BE2C (cell line): ENCODE data around the gene PITPNB.

Experiments used
- DNase-seq: peaks from one replicate; pipeline ENCODE4 v3.0.0-alpha.2; 2020
- H3K27me3 ChIP-seq: fragments of 250-450 bp; sonication (Bioruptor Pico); 2 replicates; pipeline ENCODE4 v1.5.1; 2020; ENCODE audit warnings: mild to moderate bottlenecking
- H3K36me3 ChIP-seq: fragments of 250-450 bp; sonication (Bioruptor Pico); 2 replicates; pipeline ENCODE4 v1.5.1; 2020; ENCODE audit warnings: mild to moderate bottlenecking
- H3K4me1 ChIP-seq: fragments of 250-450 bp; sonication (Bioruptor Pico); 2 replicates; pipeline ENCODE4 v1.5.1; 2020
- H3K4me3 ChIP-seq: 2 replicates; pipeline ENCODE4 v1.5.1; 2011; ENCODE audit warnings: low read depth, low read length
- H3K9me3 ChIP-seq: fragments of 250-450 bp; sonication (Bioruptor Pico); 2 replicates; pipeline ENCODE4 v1.5.1; 2020
- CTCF ChIP-seq: IDR thresholded peaks from 2 replicates; pipeline ENCODE4 v1.5.1; 2012; ENCODE audit warnings: mild to moderate bottlenecking, low read depth, low read length

The PITPNB gene

GRCh38 chr22:27842201-27842600, 76.9 kb downstream of the PITPNB start:
- no peak for DNase-seq
- H3K36me3 ChIP-seq, result no peaks in the 10 kb centered on the region

GRCh38 chr22:27840436-27840835, 78.6 kb downstream of the PITPNB start:
- Histone ChIP-seq H3K4me1 (peaks cover 19% of the 10 kb centered on the region), H3K9me3 (no peaks in the 10 kb centered on the region), H3K36me3 (no peaks in the 10 kb centered on the region), H3K27me3 (no peaks in the 10 kb centered on the region), H3K4me3 (no peak overlapping the region)
- no peak for DNase-seq
- no peak for TF ChIP-seq CTCF

More at GRCh38 chr22:27842201-27842600, 76.9 kb downstream of the PITPNB start:
- no peaks in the 10 kb centered on the region for H3K27me3 ChIP-seq
- no peak for TF ChIP-seq CTCF
- H3K4me1 ChIP-seq, result peaks cover 19% of the 10 kb centered on the region
- H3K4me3 ChIP-seq, result peak overlapping the region; percentile 11; the same call in 1 of the 2 replicates
- no peaks in the 10 kb centered on the region for H3K9me3 ChIP-seq

GRCh38 chr22:27839057-27839660, 79.9 kb downstream of the PITPNB start:
- H3K4me1 ChIP-seq, result peaks cover 19% of the 10 kb centered on the region
- no peaks in the 10 kb centered on the region for H3K9me3 ChIP-seq
- no peak overlapping the region for H3K4me3 ChIP-seq
- no peaks in the 10 kb centered on the region for H3K27me3 ChIP-seq
- no peaks in the 10 kb centered on the region for H3K36me3 ChIP-seq
- TF ChIP-seq CTCF, result no peak
- DNase-seq, result no peak

- DNase-seq, result no peak
- Histone ChIP-seq H3K4me1 (no peaks in the 10 kb centered on the region), H3K27me3 (no peaks in the 10 kb centered on the region), H3K9me3 (no peaks in the 10 kb centered on the region), H3K36me3 (no peaks in the 10 kb centered on the region), H3K4me3 (no peak overlapping the region)
- TF ChIP-seq CTCF, result no peak
These were observed 82.9 kb downstream of the PITPNB start for GRCh38 chr22:27836181-27836580.

- Histone ChIP-seq H3K36me3 (no peaks in the 10 kb centered on the region), H3K27me3 (no peaks in the 10 kb centered on the region)
These were observed 83.6 kb downstream of the PITPNB start for GRCh38 chr22:27835446-27835845.

More at GRCh38 chr22:27835446-27835845, 83.6 kb downstream of the PITPNB start:
- Histone ChIP-seq H3K9me3 (no peaks in the 10 kb centered on the region), H3K4me3 (no peak overlapping the region), H3K4me1 (no peaks in the 10 kb centered on the region)
- no peak for DNase-seq
- TF ChIP-seq CTCF, result no peak
